GM12892 (cell line): ENCODE results near the gene SPATS1.

Source experiments
- DNase-seq: peaks from one replicate; pipeline ENCODE4 v3.0.0; 2011; ENCODE audit not compliant: insufficient read length
- FAIRE-seq: peaks from 2 replicates; lab custom pipeline; 2011; peaks lifted over from hg19 to GRCh38; lab: Jason Lieb, UNC
- POLR2A ChIP-seq: IDR thresholded peaks from 2 replicates; pipeline ENCODE4 v1.6.1; 2011; ENCODE audit warnings: low read depth, low read length, control low read depth
- POLR2AphosphoS5 ChIP-seq: IDR thresholded peaks from 2 replicates; pipeline ENCODE4 v1.6.1; 2011; ENCODE audit warnings: low read depth, low read length, control low read depth
- TAF1 ChIP-seq: IDR thresholded peaks from 2 replicates; pipeline ENCODE4 v1.6.1; 2011; ENCODE audit warnings: low read depth, mild to moderate bottlenecking, control low read depth, low read length, borderline replicate concordance

SPATS1 gene

GRCh38 chr6:44386364-44386928, 44.0 kb downstream of the SPATS1 start:
- DNase-seq (no peak), FAIRE-seq (no peak)
- no peak for TF ChIP-seq POLR2AphosphoS5
- no peak for TF ChIP-seq POLR2A
- no peak for TF ChIP-seq TAF1

- TF ChIP-seq POLR2A (no peak), TAF1 (no peak)
- no peak for FAIRE-seq
- DNase-seq = no peak
Measured at GRCh38 chr6:44386929-44387345, 44.5 kb downstream of the SPATS1 start.

DNA sequence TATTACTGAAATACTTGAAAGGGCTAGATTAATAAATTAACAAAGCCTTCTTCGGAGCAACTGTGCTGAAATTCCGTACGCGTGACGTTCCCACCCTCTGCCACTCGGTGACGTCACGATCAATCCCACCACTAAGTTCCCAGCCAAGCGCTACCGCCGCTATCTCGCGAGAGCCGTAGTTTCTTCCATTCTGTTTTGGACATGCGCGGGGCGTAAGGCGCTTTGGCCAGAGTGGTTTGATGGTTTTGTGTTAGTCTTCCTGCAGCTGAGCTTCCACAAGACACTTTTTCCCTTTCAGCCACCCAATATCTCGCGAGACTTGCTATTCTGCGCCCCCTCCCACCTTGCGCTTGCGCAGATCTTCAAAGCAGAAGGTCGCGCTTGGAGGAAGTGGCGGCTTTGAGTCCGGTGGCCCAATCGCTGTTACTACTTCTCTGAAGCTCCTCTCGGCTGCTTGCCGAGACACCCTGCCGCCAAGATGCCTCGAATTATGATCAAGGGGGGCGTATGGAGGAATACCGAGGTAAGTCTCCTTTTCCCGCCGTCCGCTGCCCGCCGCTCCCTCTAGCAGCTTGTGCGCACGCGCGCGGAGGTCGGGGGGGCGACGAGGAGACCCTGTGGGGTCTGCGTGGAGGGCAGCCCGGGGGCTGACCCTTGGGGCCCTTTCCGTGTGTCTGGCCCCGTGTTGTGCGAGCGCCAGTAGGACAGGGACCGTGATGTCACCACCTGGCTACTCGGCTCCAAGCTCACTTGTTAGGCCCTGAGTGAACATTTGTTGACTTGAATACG, 45.1 kb downstream of the SPATS1 start, which contains the start of gene CDC5L:
CDC5L (plus strand) TSS at position 361 of the 789 bp plus-strand sequence; CDS start at position 479, 118 bp downstream.
- FAIRE-seq (peak; percentile 97), DNase-seq (peak; percentile 80)
- TF ChIP-seq TAF1 (peak; percentile 69), POLR2AphosphoS5 (peak; percentile 97), POLR2A (peak; percentile 96)

GRCh38 chr6:44388135-44388487, 45.7 kb downstream of the SPATS1 start:
- DNase-seq (no peak), FAIRE-seq (no peak)
- TF ChIP-seq POLR2AphosphoS5 (no peak), POLR2A (no peak), TAF1 (no peak)

- no peak for TF ChIP-seq POLR2A
- no peak for DNase-seq
- no peak for FAIRE-seq
Measured at GRCh38 chr6:44388887-44389286, 46.4 kb downstream of the SPATS1 start.

DNA sequence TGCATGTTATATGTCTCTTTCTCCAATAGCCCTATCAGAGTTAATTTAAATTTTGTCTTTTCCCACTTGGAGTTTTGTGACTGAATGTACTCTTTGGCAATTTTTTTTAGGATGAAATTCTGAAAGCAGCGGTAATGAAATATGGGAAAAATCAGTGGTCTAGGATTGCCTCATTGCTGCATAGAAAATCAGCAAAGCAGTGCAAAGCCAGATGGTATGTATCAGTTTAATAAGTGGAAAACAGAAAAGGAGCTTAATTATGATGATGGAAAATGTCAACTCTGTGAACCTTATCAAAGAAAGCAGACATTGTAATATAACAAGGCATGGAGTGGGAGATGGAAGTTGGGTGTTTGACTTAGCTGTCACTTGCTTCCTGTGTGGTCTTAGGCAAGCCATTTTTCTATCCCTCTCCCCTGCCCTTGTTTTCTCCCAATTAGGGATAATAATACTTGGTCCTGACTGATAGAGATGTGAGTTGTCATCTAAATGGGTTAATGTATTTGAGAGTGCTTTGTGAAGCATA, 47.8 kb downstream of the SPATS1 start:
- no peak for DNase-seq
- TF ChIP-seq POLR2A (no peak), POLR2AphosphoS5 (no peak), TAF1 (no peak)

More for the DNA sequence above, 47.8 kb downstream of the SPATS1 start:
- no peak for FAIRE-seq
